Sigmoid colon (tissue), 7 donors: ENCODE measurements around the gene SEC16A. TPM values are rescaled to one million over a fixed set of nuclear protein-coding genes. Genes with fewer than 3 reads are reported as not detected.

Experiments used
- DNase-seq: peaks from one replicate; pipeline ENCODE4 v3.0.0-alpha.2; 2019
- H3K27ac ChIP-seq, 4 donors: fragments of 200-600 bp; sonication (generic); one replicate each; pipeline ENCODE4 v1.5.1; 2016 to 2019; ENCODE audit warnings: mild to moderate bottlenecking in 1 of 4
- H3K27me3 ChIP-seq, 3 donors: fragments of 200-600 bp; sonication (generic); one replicate each; pipeline ENCODE4 v1.5.1; 2019; ENCODE audit warnings: mild to moderate bottlenecking in 1 of 3
- H3K36me3 ChIP-seq, 4 donors: fragments of 200-600 bp; sonication (generic); one replicate each; pipeline ENCODE4 v1.5.1; 2016 to 2019
- H3K4me1 ChIP-seq, 4 donors: fragments of 200-600 bp; sonication (generic); one replicate each; pipeline ENCODE4 v1.5.1; 2017 to 2019
- H3K4me3 ChIP-seq, 4 donors: fragments of 200-600 bp; sonication (generic); one replicate each; pipeline ENCODE4 v1.5.1; 2017 to 2019; ENCODE audit warnings: mild to moderate bottlenecking in 2 of 4, moderate library complexity in 1 of 4
- H3K9me3 ChIP-seq, 4 donors: fragments of 200-600 bp in 3 of 4; sonication (generic) in 3 of 4; one replicate each; pipeline versions ENCODE4 v1.5.1 to v1.6.1; 2013 to 2019
- CTCF ChIP-seq, 4 experiments: fragments of 450-650 bp in 3 of 4; fragments of 200-600 bp in 1 of 4; IDR thresholded peaks; one replicate each; pipeline ENCODE4 v1.5.1; 2016 to 2019; ENCODE audit warnings: antibody characterized with exemption in 4 of 4, mild to moderate bottlenecking in 3 of 4, moderate library complexity in 2 of 4
- EP300 ChIP-seq, 4 donors: sonication (generic); formaldehyde crosslinking; IDR thresholded peaks; one replicate each; pipeline ENCODE4 v1.6.1; 2017; ENCODE audit warnings: antibody characterized with exemption in 4 of 4
- POLR2A ChIP-seq, 2 donors: fragments of 450-650 bp; IDR thresholded peaks; one replicate each; pipeline ENCODE4 v1.6.1; 2016; ENCODE audit warnings: antibody characterized with exemption in 2 of 2, mild to moderate bottlenecking in 2 of 2, moderate library complexity in 2 of 2
- POLR2AphosphoS5 ChIP-seq, 4 donors: sonication (generic); formaldehyde crosslinking; IDR thresholded peaks; one replicate each; pipeline ENCODE4 v1.6.1; 2017; ENCODE audit warnings: antibody characterized with exemption in 4 of 4
- WGBS, 2 donors: extraction: QIAGEN DNeasy Blood & Tissue Kit; methylation state at CpG; one replicate each; pipeline ENCODE4 v1.1.7; 2013; 5-methylcytosine and 5-hydroxymethylcytosine counted together
- intact Hi-C: fragments of 100-400 bp; cut with DNase I; formaldehyde crosslinking; loops from one replicate; pipeline ENCODE4 v1.15.1; 2023
- polyA plus RNA-seq, 3 donors: library from polyadenylated mRNA; stranded (reverse); fragments of 200-250 nt; gene quantifications; one replicate each; pipeline ENCODE4 v1.2.3, GENCODE V29; 2013
- total RNA-seq, 4 donors: library from RNA; depleted of rRNA; stranded (reverse); fragments of >200 nt; gene quantifications; one replicate each; pipeline ENCODE4 v1.1.0, GENCODE V29; 2016
- donor health status: healthy with polysubstance abuse.
- donor health status: Bipolar disorder and iron deficiency.
- donor health status: healthy.

SEC16A gene
- total and polyA plus RNA-seq, 7 donors = 22.8 to 57.0 (median 27.5) TPM

GRCh38 chr9:136529516-136530460 lies 46.9 kb upstream of the SEC16A start:
- peak overlapping the region; percentile 35 to 84 (median 68) for H3K27ac ChIP-seq

GRCh38 chr9:136528716-136529341 lies 46.0 kb upstream of the SEC16A start:
- WGBS, 2 donors = 53 to 77% methylated on average over 12 of the region's 12 CpGs
- H3K9me3 ChIP-seq = no peaks in the 10 kb centered on the region
- H3K4me1 ChIP-seq = peaks cover 0 to 98% (median 91%) of the 10 kb centered on the region in 4 donors
- no peak for TF ChIP-seq POLR2A (IDR thresholded peaks at IDR 0.05)
- no peak for TF ChIP-seq EP300 (IDR thresholded peaks at IDR 0.05)
- TF ChIP-seq POLR2AphosphoS5 (IDR thresholded peaks at IDR 0.05) = no peak
- no peak for TF ChIP-seq CTCF (IDR thresholded peaks at IDR 0.05)
- peak overlapping the region; percentile 55 to 84 (median 80) for H3K27ac ChIP-seq
- no peak for DNase-seq
- no peaks in the 10 kb centered on the region for H3K27me3 ChIP-seq
- H3K4me3 ChIP-seq = no peak overlapping the region
- peaks cover 0 to 6% (median 3%) of the 10 kb centered on the region in 4 donors for H3K36me3 ChIP-seq
- intact Hi-C loops = loop anchor here (5.0 kb wide), 2 partner anchors 37 to 78 kb away; no protein-coding TSS in a partner anchor

More at GRCh38 chr9:136529516-136530460, 46.9 kb upstream of the SEC16A start:
- TF ChIP-seq CTCF (IDR thresholded peaks at IDR 0.05) = no peak
- TF ChIP-seq POLR2A (IDR thresholded peaks at IDR 0.05) = no peak
- TF ChIP-seq POLR2AphosphoS5 (IDR thresholded peaks at IDR 0.05) = no peak
- TF ChIP-seq EP300 (IDR thresholded peaks at IDR 0.05) = no peak
- intact Hi-C loops = loop anchor here (5.0 kb wide), 2 partner anchors 37 to 78 kb away; no protein-coding TSS in a partner anchor
- H3K4me3 ChIP-seq = no peak overlapping the region
- H3K4me1 ChIP-seq = peaks cover 0 to 98% (median 94%) of the 10 kb centered on the region in 4 donors
- H3K36me3 ChIP-seq = peaks cover 0 to 13% (median 6%) of the 10 kb centered on the region in 4 donors
- H3K27me3 ChIP-seq = no peaks in the 10 kb centered on the region
- DNase-seq = no peak
- no peaks in the 10 kb centered on the region for H3K9me3 ChIP-seq
- WGBS, 2 donors = 18 to 27% methylated on average over 40 of the region's 40 CpGs

- Histone ChIP-seq H3K9me3 (no peaks in the 10 kb centered on the region), H3K27ac (peak overlapping the region; percentile 59 to 84 (median 80)), H3K4me3 (no peak overlapping the region), H3K4me1 (peaks cover 0 to 94% (median 85%) of the 10 kb centered on the region in 4 donors), H3K36me3 (peaks cover 0 to 6% (median 4%) of the 10 kb centered on the region in 4 donors), H3K27me3 (no peaks in the 10 kb centered on the region)
- 18 to 60% methylated on average over 34 of the region's 34 CpGs for WGBS, 2 donors
- intact Hi-C loops = loop anchor here (5.0 kb wide), 2 partner anchors 36 to 79 kb away; no protein-coding TSS in a partner anchor
- DNase-seq = no peak
- peak in 3 of 4 donors; percentile 29 to 42 (median 30) for TF ChIP-seq POLR2AphosphoS5 (IDR thresholded peaks at IDR 0.05)
- no peak for TF ChIP-seq CTCF (IDR thresholded peaks at IDR 0.05)
Observed at GRCh38 chr9:136527721-136528710, 45.2 kb upstream of the SEC16A start.

GRCh38 chr9:136527131-136527530 lies 44.3 kb upstream of the SEC16A start:
- Histone ChIP-seq H3K27ac (peak overlapping the region; percentile 59 to 84 (median 80)), H3K36me3 (peaks cover 3 to 15% (median 13%) of the 10 kb centered on the region in 4 donors), H3K4me3 (peak overlapping the region in 2 of 4 donors; percentile 1 to 18), H3K4me1 (peaks cover 0 to 85% (median 77%) of the 10 kb centered on the region in 4 donors), H3K9me3 (no peaks in the 10 kb centered on the region), H3K27me3 (no peaks in the 10 kb centered on the region)
- intact Hi-C loops = loop anchor here (5.0 kb wide), 2 partner anchors 35 to 80 kb away; no protein-coding TSS in a partner anchor
- TF ChIP-seq POLR2AphosphoS5 (IDR thresholded peaks at IDR 0.05) (no peak), CTCF (IDR thresholded peaks at IDR 0.05) (no peak), POLR2A (IDR thresholded peaks at IDR 0.05) (no peak), EP300 (IDR thresholded peaks at IDR 0.05) (no peak)
- DNase-seq = no peak
- WGBS, 2 donors = 18 to 66% methylated on average over 20 of the region's 20 CpGs
